IPS DF 6.9 (cell line): ENCODE results near the gene MED31.
"Not testable (repeated sequence)": the region's sequence is repeated elsewhere in the genome, so short reads cannot be mapped to it uniquely, and the experiment has no call there.

Source experiments
- DNase-seq: peaks from one replicate; pipeline ENCODE4 v3.0.0-alpha.2; 2013; ENCODE audit warnings: low read depth, low spot score
- H3K27ac ChIP-seq: one replicate; pipeline ENCODE4 v1.5.1; 2013; ENCODE audit warnings: low read length, control low read depth
- H3K27me3 ChIP-seq: 2 replicates; pipeline ENCODE4 v1.6.1; 2013; ENCODE audit warnings: mild to moderate bottlenecking, low read length; ENCODE audit not compliant: control insufficient read depth, insufficient read depth
- H3K36me3 ChIP-seq: 2 replicates; pipeline ENCODE4 v1.6.1; 2013; ENCODE audit warnings: low read length; ENCODE audit not compliant: control insufficient read depth, insufficient read depth
- H3K4me1 ChIP-seq: 2 replicates; pipeline ENCODE4 v1.6.1; 2013; ENCODE audit warnings: low read length; ENCODE audit not compliant: control insufficient read depth, insufficient read depth
- H3K4me3 ChIP-seq: 2 replicates; pipeline ENCODE4 v1.5.1; 2013; ENCODE audit warnings: mild to moderate bottlenecking, low read length
- H3K9me3 ChIP-seq: 2 replicates; pipeline ENCODE4 v1.6.1; 2013; ENCODE audit warnings: low read length, inconsistent platforms; ENCODE audit not compliant: control insufficient read depth, insufficient read depth
- WGBS: extraction: QIAGEN DNeasy Blood & Tissue Kit; methylation state at CpG from one replicate; pipeline ENCODE4 v1.1.7; 2013; ENCODE audit warnings: mixed read lengths, missing lambda C conversion rate; ENCODE audit not compliant: insufficient read length, insufficient coverage; 5-methylcytosine and 5-hydroxymethylcytosine counted together

The MED31 gene

GRCh38 chr17:6656797-6657632, 5.6 kb upstream of the MED31 start:
- not testable (repeated sequence) for DNase-seq, H3K36me3 ChIP-seq, H3K9me3 ChIP-seq, H3K27me3 ChIP-seq, H3K4me1 ChIP-seq, H3K27ac ChIP-seq
- WGBS, result no CpG with 5 or more reads among the region's 55 CpGs
- H3K4me3 ChIP-seq, result peak overlapping the region; percentile 63

GRCh38 chr17:6655732-6656361, 4.4 kb upstream of the MED31 start:
- H3K36me3 ChIP-seq, DNase-seq, H3K27me3 ChIP-seq, H3K27ac ChIP-seq, H3K4me1 ChIP-seq, H3K9me3 ChIP-seq: not testable (repeated sequence)
- WGBS, result no CpG with 5 or more reads among the region's 41 CpGs
- H3K4me3 ChIP-seq, result peak overlapping the region; percentile 23; the same call in 1 of the 2 replicates

GRCh38 chr17:6654841-6655731, 3.7 kb upstream of the MED31 start:
- no CpG with 5 or more reads among the region's 46 CpGs for WGBS
- Histone ChIP-seq H3K4me3 (peak overlapping the region; percentile 16; the same call in 1 of the 2 replicates), H3K27ac (no peak overlapping the region), H3K9me3 (no peaks in the 10 kb centered on the region), H3K4me1 (peaks cover 9% of the 10 kb centered on the region), H3K27me3 (peaks cover 8% of the 10 kb centered on the region; the same call in 1 of the 2 replicates), H3K36me3 (no peaks in the 10 kb centered on the region)
- DNase-seq, result no peak

DNA sequence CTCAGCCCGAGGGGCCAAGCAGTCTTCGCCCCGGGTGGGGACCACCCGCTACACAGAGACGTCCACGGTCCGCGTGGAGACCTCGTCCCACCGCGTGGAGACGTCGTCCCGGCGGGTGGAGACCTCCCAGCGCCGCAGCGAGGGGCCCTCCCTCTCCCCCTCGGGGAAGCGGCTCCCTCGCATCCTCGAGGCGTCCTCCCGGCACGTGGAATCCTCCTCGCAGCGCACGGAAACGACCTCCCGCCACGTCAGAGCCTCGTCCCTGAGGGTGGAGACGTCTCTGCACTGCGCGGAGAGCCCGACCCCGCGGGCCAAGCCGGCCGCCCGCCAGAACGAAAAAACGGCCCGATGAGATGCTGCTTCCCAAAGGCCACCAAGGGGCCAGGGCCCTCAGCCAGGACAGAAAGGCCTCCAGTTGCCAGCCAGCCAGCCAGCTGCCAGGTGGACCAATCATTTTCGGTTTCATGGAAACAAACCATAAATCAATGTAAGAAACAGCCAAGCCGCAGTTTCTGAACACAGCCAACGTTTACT, 581 bp upstream of the MED31 start:
- peaks cover 8% of the 10 kb centered on the region; the same call in 1 of the 2 replicates for H3K27me3 ChIP-seq
- H3K4me3 ChIP-seq, result peak overlapping the region; percentile 98; the same call in 1 of the 2 replicates
- H3K4me1 ChIP-seq, result peaks cover 9% of the 10 kb centered on the region; the same call in 1 of the 2 replicates
- H3K36me3 ChIP-seq, result no peaks in the 10 kb centered on the region
- no peak for DNase-seq
- no CpG with 5 or more reads among the region's 47 CpGs for WGBS
- H3K9me3 ChIP-seq, result no peaks in the 10 kb centered on the region
- no peak overlapping the region for H3K27ac ChIP-seq

GRCh38 chr17:6648181-6648580, 3.2 kb downstream of the MED31 start:
- Histone ChIP-seq H3K27ac (no peak overlapping the region), H3K4me3 (no peak overlapping the region), H3K9me3 (no peaks in the 10 kb centered on the region), H3K27me3 (no peaks in the 10 kb centered on the region), H3K4me1 (peaks cover 3% of the 10 kb centered on the region; the same call in 1 of the 2 replicates), H3K36me3 (0 out of 2 replicates have a peak, but pooled peaks cover 3% of the 10 kb centered on the region)
- no peak for DNase-seq

DNA sequence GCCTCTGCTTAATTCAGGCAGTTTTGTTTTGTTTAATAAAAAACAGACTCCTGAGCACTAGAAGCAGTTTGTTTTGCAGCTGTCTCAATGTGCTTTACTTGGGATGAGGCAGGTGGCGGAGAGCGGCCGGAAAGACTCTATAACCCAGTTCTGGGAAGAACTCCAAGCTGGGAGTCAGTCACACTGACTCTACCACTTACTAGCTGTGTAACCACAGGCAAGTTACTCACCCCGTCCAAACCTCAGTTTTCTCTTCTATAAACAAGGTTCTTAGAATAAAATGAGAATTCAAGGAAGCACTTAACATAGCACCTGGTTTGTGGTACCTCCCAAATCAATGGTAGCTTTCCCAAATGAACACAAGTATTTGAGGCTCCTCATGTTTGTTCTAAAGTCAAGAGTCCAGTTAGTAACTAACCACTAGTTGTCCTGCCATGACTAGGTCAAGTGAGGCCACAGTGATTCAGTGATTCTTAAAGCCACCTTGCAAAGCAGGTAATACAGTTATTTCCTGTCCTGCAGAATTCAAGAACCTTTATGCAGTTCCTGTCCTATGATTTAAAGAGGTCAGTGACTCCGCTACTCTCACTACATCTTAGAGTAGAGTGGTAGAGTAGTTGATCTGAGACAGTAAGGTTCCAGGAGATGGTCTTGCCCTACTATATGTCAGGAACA, 7.8 kb downstream of the MED31 start:
- WGBS, result no CpG with 5 or more reads among the region's 5 CpGs
- no peak overlapping the region for H3K27ac ChIP-seq

DNA sequence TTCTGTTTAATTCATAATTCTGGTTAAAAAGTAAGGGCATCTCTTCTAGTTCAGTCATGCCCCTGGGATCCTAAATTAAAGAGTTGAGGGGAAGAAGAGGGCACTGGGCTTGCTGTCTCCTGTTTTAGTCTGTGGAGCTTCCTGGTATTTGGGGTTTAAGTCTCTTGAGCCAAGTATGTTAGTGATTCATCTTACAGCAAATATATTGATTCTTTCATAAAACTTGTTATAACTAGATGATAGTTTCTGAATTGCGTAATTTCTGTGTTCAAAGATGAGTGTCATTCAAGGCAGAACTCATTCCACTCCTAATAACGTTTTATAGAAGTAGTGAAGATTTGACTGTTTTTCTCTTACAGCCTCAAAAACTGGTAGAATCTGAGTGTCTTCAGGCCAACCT, 8.8 kb downstream of the MED31 start:
- H3K27ac ChIP-seq, result no peak overlapping the region
- H3K9me3 ChIP-seq, result no peaks in the 10 kb centered on the region
- DNase-seq, result no peak
- no peaks in the 10 kb centered on the region for H3K27me3 ChIP-seq
- no peak overlapping the region for H3K4me3 ChIP-seq
- WGBS, result no CpG with 5 or more reads among the region's 2 CpGs
- no peaks in the 10 kb centered on the region for H3K4me1 ChIP-seq
- H3K36me3 ChIP-seq, result 0 out of 2 replicates have a peak, but pooled peaks cover 3% of the 10 kb centered on the region

More for the DNA sequence above, 7.8 kb downstream of the MED31 start:
- Histone ChIP-seq H3K27me3 (no peaks in the 10 kb centered on the region), H3K4me3 (no peak overlapping the region), H3K4me1 (no peaks in the 10 kb centered on the region), H3K9me3 (no peaks in the 10 kb centered on the region), H3K36me3 (0 out of 2 replicates have a peak, but pooled peaks cover 3% of the 10 kb centered on the region)
- no peak for DNase-seq

DNA sequence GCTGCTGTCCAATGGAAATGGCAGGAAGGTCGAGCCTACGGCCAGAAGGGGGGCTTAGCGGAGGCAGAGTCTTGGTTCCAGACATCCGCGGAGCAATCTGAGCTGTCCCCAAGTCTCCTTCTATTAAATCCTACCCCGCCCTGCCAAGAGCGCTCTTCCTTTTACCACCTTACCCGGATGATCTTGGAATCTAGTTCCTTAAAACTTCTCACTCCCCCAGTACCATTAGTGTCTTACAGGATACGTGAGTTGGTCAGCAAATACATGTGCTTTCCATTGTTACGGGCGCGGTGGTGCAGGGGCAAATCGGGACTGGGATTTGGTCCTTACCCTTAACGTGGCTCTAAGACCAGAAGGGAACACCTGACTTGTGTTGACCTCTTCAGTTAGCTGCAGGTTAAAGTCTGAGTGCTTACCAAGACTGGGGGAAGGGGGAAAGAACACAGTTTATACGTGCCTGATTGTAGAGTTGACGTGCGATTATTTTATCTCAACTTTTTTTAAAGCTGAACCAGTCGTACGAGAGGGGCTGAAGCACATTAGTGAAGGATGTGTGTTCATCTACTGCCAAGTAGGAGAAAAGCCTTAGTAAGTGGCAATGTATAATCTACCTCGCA, 10.1 kb downstream of the MED31 start:
- WGBS, result no CpG with 5 or more reads among the region's 20 CpGs
- Histone ChIP-seq H3K27me3 (no peaks in the 10 kb centered on the region), H3K4me3 (peak overlapping the region; percentile 89), H3K27ac (no peak overlapping the region), H3K36me3 (0 out of 2 replicates have a peak, but pooled peaks cover 3% of the 10 kb centered on the region), H3K9me3 (no peaks in the 10 kb centered on the region), H3K4me1 (no peaks in the 10 kb centered on the region)
- no peak for DNase-seq

GRCh38 chr17:6640536-6641246, 10.7 kb downstream of the MED31 start, which contains the start of the genes KIAA0753 and TXNDC17:
Gene KIAA0753, minus strand, starts transcription at chr17:6640711. Its CDS starts 5,608 bp downstream, at chr17:6635103.
Gene TXNDC17, plus strand, starts transcription at chr17:6641060. Its CDS starts 23 bp downstream, at chr17:6641083.
- Histone ChIP-seq H3K9me3 (no peaks in the 10 kb centered on the region), H3K27ac (no peak within 1 kb of the TSS), H3K27me3 (no peaks in the 10 kb centered on the region), H3K36me3 (0 out of 2 replicates have a peak, but pooled peaks cover 3% of the 10 kb centered on the region), H3K4me1 (no peaks in the 10 kb centered on the region), H3K4me3 (peak within 1 kb of the TSS; percentile 89)
- WGBS, result no CpG with 5 or more reads among the region's 52 CpGs
- peak; percentile 79 for DNase-seq
